IPS DF 4.7 (cell line): ENCODE results near the gene MRC2.

Experiments used
- DNase-seq: peaks from one replicate; pipeline ENCODE4 v3.0.0-alpha.2; 2013; ENCODE audit warnings: low spot score; ENCODE audit errors: extremely low read depth

MRC2 gene

DNA sequence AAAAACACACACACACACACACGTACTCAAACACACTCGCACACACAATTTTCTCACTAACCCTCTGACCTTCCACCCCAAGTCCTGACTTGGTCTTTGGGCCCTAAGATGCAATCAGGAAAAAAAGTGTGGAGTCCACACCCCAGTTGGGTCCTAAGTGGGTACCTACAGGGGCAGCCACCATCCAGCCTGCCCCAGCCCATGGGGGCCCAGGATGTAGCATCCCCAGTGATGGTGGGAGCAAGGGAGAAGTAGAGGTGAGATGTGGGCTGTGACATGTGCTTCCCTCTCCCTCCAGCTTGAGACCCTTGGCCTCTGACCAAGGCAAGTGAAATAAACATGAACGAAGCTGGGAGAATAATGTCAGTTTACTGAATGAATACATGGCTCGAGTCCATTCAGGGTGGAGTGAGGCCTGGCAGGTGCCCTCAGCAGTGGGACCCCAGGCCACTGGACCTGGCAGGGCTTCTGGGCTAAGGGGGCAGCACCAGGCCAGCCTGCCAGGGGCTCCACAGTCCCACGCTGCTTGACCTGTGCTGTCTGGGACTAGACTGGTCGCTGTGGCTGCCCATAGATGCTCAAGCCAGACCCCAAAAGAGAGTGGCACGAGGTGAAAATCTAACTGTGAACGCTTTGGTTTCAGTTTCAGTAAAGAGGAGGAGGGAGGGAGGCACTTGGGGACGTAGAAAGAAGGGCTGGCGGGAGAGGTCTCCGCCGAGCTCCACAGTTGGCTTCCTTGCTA, 73.7 kb downstream of the MRC2 start:
- no peak for DNase-seq

DNA sequence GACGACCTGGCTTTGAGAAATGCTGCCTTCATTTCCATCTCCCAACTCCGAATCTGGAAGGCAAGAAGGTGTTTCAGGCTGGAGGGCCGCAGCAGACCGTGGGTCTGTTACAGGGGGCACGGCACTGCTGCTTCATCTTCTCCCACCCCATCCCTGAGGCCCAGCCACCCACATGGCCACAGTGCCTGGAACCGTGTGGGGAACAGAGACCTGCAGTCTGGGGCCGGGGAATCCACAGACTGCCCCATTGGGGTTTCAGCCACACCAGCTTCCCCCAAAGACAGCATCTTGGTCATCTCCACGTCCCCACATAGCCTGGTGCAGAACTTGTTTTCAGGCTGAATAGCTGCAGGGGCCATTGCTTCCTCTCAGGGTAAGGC, 74.2 kb downstream of the MRC2 start:
- no peak for DNase-seq

DNA sequence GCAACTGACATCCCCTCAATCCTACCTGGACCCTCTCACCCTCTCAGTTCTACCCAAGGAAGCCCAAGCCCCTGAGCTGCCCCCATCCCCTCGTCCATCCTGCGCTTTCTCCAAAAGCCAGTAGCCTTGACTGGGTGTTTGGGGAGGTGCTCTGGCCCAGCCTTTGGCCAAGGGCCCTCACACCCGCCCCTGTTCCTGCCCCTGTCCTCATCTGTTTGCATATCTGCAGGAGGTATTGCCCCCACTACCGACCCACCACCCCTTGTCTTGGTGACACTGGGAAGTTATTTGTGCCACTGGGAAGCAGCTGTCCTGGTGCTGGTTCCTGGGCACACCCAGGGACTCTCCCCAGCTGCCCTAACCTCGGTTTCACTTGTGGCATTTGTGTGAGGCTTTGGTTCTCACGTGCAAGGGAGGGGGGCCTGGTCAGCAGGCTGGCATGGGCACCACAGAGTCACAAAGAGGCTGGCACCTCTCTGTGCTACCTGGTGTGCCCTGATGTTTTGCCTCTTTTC, 75.3 kb downstream of the MRC2 start:
- no peak for DNase-seq

DNA sequence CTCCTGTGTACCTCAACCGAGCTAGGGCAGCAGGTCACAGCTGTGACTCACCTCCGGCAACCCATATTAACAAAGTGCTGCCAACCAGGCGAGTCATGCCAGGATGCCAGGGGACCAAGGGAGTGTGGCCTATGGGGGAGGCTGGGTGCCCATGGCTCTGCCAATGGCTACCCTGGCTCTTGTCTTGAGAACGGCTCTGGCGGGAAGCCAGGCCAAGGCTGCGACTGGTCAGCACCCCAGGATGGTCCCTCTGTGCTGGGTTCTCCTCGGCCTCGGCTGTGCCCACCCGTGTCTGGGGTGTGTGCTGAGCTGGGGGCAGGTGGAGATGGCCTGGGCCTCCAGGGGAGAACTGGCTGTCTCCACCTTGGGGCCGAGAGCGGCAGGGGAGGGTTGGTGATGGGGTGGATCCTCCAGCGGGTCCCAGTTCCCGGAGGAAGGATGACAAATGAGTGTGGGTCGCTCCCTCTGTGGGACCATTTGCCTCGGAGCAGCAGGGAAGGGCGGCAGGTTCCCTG, 75.8 kb downstream of the MRC2 start:
- DNase-seq = no peak

DNA sequence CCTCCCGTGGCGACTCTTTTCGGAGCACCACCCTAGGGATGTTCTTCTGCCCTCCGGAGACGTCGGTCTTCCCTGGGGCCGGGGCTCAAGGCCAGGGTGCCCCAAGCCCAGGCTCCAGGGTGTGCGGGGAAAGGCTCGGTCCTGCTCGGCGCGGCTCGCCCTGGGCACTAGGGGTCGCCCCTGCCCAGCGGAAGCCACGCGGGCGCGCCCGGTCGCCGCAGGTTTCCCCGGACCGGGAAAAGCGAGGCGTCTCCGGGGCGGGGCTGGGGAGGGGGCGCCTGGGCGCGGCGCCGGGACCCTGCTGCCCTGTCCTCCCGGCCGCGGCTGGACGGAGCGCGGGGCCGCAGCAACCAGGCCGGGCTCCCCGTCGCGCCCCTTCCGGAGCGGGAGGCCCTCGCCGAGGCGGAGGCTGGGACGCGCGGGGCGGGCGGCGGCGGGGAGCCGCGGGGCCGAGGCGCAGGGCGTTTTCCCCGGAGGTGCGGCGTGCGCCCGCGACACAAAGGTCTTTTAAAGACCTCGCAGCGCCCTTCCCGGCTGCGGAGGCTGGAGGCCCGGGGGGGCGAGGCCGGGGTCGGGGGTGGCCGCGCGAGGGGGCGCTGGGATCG, 76.4 kb downstream of the MRC2 start:
- DNase-seq = no peak

DNA sequence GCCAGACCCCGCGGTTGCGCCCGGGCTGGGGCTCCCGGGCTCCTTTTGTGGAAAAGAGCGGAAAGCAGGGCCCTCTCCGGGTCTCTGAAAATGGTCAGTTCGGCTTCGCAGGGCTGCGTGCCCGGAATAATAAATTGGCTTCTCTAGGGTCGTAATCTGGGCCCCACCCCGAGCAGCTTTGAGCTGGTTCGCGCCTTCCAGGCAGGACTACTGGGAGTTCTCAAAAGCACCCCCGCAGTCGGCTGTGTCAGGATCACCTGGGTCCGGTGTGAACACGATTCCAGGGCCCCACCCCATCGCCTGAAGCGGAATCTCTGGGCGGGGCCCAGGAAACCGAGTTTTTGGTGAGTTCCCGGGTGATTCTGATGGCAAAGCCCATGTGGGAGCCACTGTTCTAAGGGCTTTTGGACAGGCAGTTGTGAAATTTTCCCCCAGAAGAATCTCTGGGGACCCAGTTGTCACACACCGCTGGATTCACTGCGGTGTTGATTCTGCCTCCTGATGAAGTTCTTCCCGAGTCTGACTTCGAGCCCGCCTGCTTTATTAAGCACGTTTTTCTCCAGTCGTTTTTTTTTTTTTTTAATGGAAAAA, 77.0 kb downstream of the MRC2 start:
- no peak for DNase-seq

DNA sequence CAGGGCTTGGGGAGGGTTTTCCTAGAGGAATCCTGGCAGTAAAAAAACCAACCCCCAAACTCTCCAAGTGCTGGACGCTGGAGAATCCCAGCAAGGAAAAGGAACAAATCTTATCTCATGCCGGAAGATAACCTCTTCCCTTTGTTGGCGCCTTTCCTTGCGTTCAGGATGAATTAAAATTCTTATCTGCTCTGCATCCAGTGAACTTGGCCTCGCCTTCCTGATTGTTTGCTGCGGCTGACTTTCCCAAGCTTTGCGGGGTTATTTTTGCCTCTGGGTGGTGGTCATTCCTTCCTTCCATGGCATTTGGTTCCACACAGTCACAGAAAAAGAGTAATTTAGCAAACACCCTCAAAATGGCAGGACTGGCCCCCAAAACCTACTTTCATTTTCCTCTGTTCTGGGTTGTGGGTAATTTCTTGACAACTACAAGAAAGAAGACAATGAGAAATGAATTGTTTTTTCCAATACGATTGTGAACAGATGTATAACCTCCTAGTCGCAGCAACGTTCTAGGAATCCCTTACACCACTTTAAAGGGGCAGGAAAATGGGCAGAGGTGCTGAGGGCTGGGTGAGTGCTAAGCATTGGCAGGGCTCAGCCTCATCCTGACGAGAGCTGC, 77.8 kb downstream of the MRC2 start:
- DNase-seq = no peak

DNA sequence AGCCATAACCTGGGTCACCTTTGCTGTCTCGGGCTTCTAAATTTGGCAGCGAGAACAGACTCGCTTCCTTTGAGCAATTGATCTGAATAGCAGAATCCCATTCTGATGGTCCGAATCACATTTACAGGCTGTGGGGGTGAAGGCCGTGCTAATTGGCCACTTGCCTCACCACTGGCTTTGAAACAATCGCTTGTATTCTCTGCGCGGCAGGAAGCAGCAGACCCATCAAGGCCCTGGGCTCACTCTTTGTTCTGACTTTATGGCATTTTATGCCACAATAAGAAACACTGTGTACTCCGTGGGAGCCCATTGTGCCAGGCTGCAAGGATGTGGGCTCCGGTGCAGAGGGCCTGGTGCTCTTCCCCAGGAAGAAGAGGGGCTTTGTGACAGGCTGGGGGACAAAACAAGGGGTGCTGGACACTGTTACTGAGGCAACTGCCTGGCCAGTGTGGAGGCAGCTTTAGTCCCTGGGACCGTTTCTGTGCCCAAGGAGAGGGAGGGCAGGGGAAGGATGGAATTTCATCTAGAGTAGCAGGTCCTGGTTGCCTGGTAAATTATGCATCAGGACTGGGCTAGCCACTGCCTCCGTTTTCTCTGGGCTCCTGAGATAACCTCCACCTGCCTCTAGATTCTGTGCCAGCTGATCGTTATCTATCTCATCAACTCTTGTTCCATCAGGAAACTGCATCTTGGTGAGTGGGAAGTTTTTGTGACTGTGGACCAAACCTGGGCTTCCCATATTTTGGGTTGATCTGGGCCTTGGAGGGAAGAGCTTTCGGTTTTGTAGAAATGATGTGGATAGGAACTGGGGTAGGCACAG, 78.5 kb downstream of the MRC2 start:
- DNase-seq = no peak

DNA sequence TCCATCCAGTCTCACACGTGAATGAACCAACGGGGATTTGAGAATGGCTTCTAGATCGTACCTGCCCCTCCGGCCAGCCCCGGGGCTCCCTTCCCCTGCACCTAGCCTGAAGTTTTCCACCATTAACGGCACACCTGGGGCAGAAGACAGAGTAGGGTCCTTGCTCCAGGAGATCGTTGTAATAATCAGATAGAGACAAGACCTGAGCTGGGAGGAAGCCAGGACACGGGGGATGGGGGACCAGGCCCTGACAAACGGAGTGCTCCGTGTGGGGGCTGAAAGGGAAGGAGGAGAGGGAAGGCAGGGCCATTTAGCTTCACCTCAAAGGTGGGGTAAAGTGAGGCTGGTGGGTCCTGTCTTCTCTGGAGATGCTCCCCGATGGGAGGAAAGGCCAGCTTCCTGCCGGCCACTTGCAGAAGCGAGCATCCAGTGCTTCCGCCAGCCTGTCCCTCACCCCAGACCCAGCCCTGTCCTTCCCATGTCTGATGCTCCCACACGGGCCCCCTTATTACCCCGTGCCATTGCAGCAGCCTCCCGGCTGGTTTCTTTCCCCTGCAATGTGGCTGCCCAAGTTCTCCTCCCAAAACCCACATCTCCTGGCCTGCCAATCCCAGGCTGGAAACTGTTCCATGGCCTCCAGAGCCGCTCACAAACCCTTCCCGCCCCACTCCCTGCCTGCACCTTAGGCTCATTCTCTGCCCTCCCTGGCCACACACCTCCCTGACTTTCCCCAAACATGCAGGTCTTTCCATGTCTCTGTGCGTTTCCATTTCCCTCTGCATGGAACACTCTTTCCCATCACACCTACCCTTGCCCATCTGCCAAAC, 79.3 kb downstream of the MRC2 start:
- DNase-seq = no peak

DNA sequence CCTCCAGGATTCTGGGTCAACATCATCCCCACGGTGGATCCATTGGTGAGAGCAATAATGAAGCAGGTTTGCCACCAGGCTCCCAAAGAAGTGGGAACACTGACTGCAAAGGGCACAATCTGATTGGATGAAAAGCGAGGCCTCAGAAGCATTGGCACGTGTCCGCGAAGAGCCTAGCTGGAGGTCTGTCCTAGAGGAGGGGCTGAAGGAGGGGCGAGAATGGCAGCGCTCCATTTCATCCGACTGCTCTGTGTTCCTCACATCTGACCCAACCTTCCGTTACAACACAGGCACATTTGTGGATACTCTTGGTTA, 79.9 kb downstream of the MRC2 start:
- no peak for DNase-seq

DNA sequence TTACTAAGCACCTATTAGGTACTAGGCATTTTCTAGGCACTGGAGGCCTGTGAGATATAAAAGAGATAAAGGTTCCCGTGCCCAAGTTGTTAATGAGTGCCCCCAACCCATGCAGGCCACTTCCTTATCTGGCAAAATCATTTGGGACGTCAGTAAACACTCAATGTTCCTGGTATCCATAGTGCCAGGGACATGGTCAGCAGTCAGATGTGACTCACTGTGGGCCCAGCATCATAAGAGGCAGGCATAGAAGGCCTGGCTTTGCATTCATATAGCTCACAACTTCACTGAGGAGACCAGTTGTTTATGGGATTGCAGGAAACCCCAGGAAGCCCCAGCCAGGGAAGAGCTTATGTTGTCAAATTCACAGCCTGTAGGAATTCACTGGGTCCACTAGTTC, 81.1 kb downstream of the MRC2 start:
- no peak for DNase-seq

DNA sequence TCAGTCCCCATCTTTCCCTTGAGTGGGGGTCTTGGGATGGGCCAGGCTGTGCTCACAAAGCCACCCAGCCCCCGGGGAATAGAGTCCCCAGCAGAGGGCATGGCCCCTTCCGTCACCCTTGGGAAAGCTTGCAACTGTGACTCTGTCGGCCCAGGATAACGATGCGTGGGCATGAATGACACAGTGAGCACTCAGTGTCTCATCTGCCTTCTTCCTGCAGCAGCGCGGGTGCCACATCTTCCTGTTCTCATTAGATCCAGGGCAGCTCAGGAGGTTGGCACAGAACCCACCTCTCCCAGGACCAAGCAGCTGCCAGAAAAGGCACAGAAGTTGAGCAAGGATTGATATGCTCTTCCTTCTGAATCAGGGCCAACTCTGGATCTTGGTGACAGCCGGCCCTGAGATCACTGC, 84.7 kb downstream of the MRC2 start:
- no peak for DNase-seq

DNA sequence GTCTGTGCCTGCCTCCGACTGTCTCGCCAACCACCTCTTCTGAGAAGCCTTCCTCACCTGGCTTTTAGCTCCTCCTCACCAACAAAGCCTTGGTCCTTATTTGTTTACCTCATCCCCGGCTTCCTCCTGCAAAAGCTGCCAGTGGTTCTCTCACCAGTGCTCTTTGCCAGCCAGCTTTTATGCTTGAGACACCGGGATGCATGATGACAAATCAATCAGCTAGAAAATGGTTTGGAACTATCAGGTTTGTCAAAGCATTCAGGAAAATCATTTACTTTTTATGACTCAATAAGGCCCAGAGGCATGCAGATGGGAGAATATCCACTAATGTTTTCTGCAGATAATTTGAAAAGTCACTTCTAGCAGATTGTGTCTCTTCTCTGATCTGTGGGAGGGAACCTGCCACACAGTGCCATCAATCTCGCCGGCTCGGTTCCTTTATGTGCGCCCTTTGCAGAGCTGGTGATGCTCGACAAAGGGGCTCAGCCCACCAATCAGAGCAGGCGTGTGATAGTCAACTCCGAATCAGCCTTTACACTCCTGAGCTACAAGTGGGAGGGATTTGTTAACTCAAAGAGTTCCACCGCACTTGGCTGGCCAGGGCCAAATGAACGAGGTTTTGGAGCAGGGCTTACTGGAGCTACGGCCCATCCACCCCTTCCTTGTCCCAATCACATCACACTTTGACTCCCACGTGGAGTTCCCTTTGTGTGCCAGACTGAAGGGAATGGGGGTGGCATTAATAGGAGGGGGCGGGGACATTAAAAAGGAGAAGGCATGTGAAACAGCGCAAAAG, 85.8 kb downstream of the MRC2 start:
- no peak for DNase-seq

DNA sequence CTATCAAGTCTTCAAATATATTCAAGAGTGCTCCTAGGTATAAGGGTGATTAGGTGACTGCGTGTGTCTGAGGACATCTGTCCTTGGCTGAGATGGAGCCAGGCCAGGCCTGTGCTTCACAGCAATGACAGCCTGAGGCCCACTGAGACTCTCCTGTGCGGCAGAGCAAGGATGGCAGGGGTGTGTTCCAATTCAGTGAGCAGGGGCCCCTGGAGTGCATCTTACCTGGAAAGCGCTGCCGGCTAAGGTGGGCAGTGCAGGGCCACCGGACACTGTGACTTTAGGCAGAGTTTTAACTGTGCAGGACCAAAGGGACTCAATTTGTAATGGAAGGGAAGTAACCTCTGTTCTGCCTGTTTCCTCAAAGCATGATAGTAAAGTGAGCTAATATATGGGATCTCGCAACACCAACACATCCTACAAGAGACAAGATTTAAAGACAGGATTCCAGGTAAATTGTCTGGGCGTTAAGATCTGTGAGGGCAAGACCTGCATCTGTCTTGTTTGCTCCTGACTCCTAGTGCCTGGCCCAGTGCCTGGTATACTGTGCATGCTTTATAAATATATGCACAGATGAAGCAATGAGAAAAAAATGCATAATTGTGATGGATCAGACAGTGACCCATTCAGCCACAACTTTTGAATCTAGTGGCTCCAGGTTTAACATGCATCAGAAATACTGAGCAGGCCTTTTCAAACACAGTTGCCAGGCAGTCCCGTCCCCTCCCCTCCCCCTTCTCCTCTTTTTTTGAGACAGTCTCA, 86.7 kb downstream of the MRC2 start:
- no peak for DNase-seq

DNA sequence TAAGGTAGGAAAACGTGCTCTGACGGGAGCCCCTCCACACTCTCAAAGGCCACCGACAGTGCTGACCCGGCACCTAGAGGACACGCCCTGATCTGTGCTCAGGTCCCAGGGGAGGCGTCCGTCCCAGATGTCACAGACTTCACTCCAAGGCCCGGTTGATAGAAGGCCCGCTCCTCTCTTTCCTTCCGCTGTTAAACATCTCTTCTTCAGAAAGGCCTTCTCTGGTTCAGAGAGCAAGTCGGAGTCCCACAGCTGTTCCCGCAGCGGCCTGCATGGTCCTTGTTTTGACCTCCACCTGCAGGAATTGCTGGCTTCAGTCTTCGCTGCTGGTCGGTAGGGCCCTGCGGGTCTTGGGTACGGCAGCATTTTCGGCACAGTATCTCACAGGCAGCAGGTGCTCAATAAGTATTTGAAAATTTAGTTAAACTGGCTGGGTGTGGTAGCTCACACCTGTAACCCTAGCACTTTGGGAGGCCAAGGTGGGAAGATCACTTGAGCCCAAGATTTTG, 88.5 kb downstream of the MRC2 start:
- no peak for DNase-seq

DNA sequence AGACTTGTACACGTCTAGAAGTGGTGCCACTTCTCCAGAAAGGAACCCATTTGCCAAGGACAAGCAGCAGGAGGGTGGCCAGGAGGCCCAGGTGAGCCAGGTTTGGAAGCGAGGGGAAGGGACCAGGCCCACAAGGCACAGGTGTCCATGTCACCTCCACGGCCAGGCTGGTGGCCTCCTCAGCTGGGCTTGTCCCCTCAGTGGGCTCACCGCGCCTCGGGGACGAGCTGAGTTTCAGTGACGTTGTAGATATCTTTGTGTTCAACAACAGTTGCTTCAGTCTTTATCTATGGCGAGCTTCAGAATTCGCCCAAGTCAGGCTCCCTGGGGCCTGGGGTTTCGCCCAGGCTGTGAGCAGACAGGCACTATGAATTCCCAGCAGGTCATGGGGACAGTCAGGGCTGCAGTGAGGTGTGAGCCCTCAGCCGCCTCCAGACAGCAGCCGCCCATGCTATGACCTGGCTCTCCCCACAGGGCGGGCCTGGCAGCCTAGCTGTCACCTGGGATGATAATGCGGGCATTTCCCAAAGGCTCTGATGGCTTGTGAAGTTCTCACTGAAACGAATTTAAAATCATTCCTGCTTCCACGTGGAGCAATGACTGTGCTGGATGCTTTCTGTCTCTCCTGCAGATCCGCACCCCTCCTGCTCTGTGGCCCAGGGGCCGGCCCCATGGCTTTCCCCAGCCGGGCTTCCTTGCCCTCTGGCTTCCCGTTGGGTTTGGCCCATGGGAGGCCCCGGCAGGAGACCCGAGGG, 89.5 kb downstream of the MRC2 start:
- no peak for DNase-seq

DNA sequence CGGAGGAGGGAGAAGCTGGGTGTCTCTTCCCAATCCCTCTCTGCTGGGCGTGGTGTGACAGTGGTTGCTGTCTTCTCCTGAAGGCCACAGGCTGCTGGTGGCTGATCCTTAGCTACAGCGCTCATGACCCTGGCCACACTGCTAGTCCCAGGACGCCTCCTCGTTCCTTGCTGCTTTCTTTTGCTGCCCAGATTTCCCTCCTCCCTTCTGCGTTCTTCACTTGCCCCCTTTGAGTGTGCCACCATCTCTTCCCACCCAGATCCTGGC, 90.1 kb downstream of the MRC2 start:
- no peak for DNase-seq

DNA sequence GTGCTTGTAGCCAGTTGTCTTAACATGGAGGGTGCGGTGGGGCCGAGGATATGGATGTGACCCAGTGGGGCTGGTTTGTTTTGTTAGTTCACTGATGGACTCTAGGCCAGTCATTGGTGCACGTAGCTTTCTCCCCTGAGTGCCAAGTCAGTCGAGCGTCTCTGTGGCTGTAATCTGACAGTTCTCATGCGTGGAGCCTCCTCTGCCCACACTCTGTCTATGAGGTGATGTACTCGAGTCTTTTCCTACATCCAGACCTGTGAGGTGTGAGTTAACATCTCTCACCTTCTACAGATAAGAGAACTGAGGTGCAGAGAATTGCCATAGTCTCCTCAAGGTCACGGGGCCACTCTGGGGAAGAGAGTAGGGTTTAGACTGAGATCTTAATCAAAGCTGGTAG, 90.4 kb downstream of the MRC2 start:
- DNase-seq = no peak
